ENCODE measurements around the gene RPL15. TPM values are rescaled to one million over a fixed set of nuclear protein-coding genes. Genes with fewer than 3 reads are reported as not detected.

RPL15 gene
- total RNA-seq, 2 experiments from 2014 or later: 1,598 to 1,775 TPM

DNA sequence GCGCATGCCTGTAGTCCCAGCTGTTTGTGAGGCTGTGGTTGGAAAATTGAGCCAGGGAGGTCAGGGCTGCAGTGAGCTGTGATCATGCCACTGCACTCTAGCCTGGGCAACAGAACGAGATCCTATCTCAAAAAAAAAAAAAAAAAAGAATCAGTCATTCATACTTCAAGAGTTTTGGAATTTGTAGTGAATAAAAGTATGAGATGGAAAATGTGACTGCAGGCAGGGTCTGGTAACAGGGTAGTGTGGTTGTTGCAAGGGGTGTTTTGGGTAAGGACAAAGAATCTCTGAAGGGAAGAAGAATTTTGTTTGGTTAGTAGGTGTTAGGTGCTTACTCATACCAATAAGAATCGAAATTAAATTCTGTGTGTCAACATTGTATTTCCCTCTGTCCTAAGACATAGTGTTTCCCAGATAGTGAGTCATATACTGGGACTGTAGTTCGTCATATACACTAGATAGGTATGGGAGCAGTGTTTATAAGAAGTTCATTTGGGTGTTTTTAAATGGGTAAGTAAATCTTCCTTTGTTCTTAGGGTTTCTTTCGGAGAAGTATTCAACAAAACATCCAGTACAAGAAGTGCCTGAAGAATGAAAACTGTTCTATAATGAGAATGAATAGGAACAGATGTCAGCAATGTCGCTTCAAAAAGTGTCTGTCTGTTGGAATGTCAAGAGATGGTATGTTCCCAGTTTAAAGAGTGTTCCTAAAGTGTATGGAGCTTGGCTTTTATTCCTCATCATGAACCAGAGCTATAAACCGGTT lies 42.4 kb downstream of the RPL15 start:
- H3K27ac Mint-ChIP-seq: no peak overlapping the region
- ChIA-PET CTCF (interaction anchor here (0.7 to 1.6 kb wide), 2 partner anchors 9 to 35 kb away, joined by 3 to 4 read pairs; no protein-coding TSS in a partner anchor), POLR2A (no interaction called here)
- no peak for DNase-seq
- H3K9me3 Mint-ChIP-seq: no peaks in the 10 kb centered on the region
- peaks cover 6% of the 10 kb centered on the region for H3K36me3 Mint-ChIP-seq (ENCODE audit: low read depth)
- no peak overlapping the region for H3K4me3 Mint-ChIP-seq
- H3K4me1 Mint-ChIP-seq: peaks cover 3% of the 10 kb centered on the region
- no peaks in the 10 kb centered on the region for H3K27me3 Mint-ChIP-seq

DNA sequence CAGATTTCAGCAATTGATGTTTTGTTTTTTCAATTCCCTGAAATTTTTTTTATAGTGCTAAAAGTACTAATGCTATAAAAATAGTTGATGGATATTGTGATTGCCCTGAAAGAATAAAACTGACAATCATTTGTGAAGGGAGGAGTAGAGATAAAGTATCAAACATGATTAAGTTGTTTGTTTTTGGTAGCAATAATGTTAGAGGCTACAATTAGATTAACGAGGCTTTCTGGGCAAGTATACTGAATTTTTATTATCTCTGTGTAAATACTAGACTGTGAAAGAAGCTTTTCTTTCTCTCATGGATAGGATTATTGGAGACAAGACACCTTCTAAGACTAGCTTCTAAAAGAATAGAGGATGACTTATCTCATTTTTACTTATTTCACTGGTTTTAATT lies 43.7 kb downstream of the RPL15 start:
- no peak overlapping the region for H3K4me3 Mint-ChIP-seq
- ChIA-PET POLR2A (no interaction called here), CTCF (no interaction called here)
- DNase-seq: no peak
- H3K27ac Mint-ChIP-seq: no peak overlapping the region
- no peaks in the 10 kb centered on the region for H3K9me3 Mint-ChIP-seq
- no peaks in the 10 kb centered on the region for H3K27me3 Mint-ChIP-seq
- peaks cover 3% of the 10 kb centered on the region for H3K4me1 Mint-ChIP-seq
- peaks cover 12% of the 10 kb centered on the region for H3K36me3 Mint-ChIP-seq (ENCODE audit: low read depth)

DNA sequence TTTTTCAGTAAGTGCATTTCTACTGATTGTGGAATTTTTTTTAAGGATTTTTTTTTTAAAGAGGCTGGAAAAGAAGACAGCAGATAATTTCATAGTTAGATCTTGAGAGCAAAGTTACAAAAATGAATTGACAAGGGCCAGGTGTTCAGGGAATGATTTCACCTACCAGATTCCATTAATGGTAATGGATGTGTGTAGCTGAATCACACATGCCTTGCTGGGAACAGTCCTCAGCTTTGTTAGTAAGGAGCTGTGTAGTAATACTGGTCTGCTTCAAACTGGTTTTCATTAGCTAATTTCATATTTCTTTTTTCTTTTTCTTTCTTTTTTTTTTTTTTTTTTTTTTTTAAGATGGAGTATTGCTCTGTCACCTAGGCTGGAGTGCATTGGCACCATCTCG lies 44.1 kb downstream of the RPL15 start:
- Mint-ChIP-seq H3K27ac (no peak overlapping the region), H3K36me3 (ENCODE audit: low read depth) (peaks cover 12% of the 10 kb centered on the region), H3K27me3 (no peaks in the 10 kb centered on the region), H3K4me1 (peaks cover 3% of the 10 kb centered on the region), H3K4me3 (no peak overlapping the region), H3K9me3 (no peaks in the 10 kb centered on the region)
- no peak for DNase-seq
- ChIA-PET POLR2A (no interaction called here), CTCF (no interaction called here)

- H3K4me1 Mint-ChIP-seq: peaks cover 3% of the 10 kb centered on the region
- CTCF ChIA-PET: no interaction called here
- H3K27me3 Mint-ChIP-seq: no peaks in the 10 kb centered on the region
- POLR2A ChIA-PET: no interaction called here
- no peak for DNase-seq
- peaks cover 12% of the 10 kb centered on the region for H3K36me3 Mint-ChIP-seq (ENCODE audit: low read depth)
- H3K9me3 Mint-ChIP-seq: no peaks in the 10 kb centered on the region
- H3K4me3 Mint-ChIP-seq: no peak overlapping the region
- H3K27ac Mint-ChIP-seq: no peak overlapping the region
Observed at GRCh38 chr3:23961913-23962312, 45.0 kb downstream of the RPL15 start.

DNA sequence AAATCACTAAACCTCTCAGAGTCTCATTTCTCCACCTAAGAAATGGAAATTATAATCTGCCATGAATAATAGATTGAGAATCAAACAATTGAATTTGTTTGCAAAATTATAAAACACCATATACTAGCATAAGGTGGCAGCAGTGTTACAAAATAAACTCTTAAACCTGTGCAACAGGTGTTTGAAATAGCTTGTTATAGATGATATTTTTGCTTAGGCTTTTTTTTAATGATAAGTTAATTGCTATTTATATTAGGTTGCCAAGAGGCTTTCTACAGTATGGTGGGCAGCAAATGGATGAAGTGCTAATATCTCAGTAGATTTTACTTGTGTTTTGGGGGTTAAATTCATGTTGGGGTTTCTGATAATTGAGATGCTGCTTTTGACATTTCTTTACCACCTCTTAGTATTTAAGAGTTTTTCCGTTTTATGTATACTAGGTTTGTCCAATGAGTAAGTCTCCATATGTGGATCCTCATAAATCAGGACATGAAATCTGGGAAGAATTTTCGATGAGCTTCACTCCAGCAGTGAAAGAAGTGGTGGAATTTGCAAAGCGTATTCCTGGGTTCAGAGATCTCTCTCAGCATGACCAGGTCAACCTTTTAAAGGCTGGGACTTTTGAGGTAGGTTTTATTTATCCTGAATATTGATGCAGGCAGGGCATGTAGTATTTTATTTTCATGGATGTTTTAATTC lies 47.8 kb downstream of the RPL15 start:
- ChIA-PET POLR2A (no interaction called here), CTCF (interaction anchor here (1.0 kb wide), 1 partner anchor 66 kb away, joined by 3 read pairs; no protein-coding TSS in a partner anchor)
- Mint-ChIP-seq H3K36me3 (ENCODE audit: low read depth) (peaks cover 18% of the 10 kb centered on the region), H3K27ac (no peak overlapping the region), H3K4me3 (no peak overlapping the region), H3K27me3 (no peaks in the 10 kb centered on the region), H3K9me3 (no peaks in the 10 kb centered on the region), H3K4me1 (no peaks in the 10 kb centered on the region)
- no peak for DNase-seq

DNA sequence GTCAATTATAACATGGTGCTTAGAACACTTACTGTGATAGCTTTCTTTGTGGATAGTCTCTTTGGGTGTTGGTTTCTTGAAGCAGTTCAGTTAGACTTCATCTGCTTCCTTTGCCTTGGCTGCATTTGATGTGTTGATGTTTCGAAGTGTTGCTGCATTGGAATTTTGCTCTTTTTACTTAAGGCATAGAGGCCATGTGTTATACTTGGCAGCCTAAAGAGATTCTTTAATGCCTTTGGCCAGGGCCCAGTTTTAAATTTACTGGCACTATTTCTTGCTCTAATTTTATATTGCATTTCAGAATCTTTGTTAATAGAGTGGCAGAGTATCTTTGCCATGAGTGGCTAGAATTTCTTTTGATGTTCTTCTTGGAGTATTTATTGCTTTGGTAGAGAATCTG lies 49.4 kb downstream of the RPL15 start:
- POLR2A ChIA-PET: no interaction called here

DNA sequence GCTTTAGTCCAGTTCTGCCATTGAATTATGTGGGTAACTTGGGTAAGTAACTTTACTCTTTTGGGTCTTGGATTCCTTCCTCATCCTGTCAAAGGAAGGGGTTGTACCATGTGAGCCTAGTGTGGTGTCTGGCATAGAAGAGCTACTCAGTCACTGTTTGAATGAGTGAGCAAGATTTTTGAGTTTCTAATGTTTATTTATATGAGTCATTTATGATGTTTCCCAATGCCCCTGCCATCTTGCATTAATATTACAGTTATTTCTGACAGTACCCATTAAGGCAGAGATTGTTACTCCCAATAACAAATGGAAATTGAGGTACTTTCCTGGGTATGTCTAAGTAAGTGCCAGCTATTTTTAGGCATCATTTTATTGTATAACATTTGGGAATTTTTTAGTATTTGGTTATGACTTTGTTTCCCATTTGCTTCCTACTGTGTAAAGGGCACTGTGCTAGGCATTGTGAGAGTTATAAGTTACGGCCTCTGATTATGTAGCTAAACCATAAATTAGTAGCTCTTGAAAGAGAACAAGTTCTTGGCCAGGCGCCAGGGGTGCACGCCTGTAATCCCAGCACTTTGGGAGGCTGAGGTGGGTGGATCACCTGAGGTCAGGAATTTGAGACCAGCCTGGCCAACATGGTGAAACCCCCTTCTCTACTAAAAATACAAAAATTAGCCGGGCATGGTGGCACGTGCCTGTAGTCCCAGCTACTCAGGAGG lies 51.7 kb downstream of the RPL15 start:
- H3K4me1 Mint-ChIP-seq: no peaks in the 10 kb centered on the region
- no peaks in the 10 kb centered on the region for H3K27me3 Mint-ChIP-seq
- H3K9me3 Mint-ChIP-seq: no peaks in the 10 kb centered on the region
- H3K4me3 Mint-ChIP-seq: no peak overlapping the region
- no peak for DNase-seq
- ChIA-PET CTCF (interaction anchor here (1.2 to 1.4 kb wide), 2 partner anchors 11 to 28 kb away, joined by 3 read pairs; no protein-coding TSS in a partner anchor), POLR2A (no interaction called here)
- H3K27ac Mint-ChIP-seq: no peak overlapping the region
- peaks cover 14% of the 10 kb centered on the region for H3K36me3 Mint-ChIP-seq (ENCODE audit: low read depth)

More for the DNA sequence above, 49.4 kb downstream of the RPL15 start:
- no peak overlapping the region for H3K4me3 Mint-ChIP-seq
- no peaks in the 10 kb centered on the region for H3K4me1 Mint-ChIP-seq
- peaks cover 20% of the 10 kb centered on the region for H3K36me3 Mint-ChIP-seq (ENCODE audit: low read depth)
- CTCF ChIA-PET: interaction anchor here (0.6 kb wide), 1 partner anchor 14 kb away, joined by 4 read pairs; no protein-coding TSS in a partner anchor
- H3K27me3 Mint-ChIP-seq: no peaks in the 10 kb centered on the region
- DNase-seq: no peak
- H3K9me3 Mint-ChIP-seq: no peaks in the 10 kb centered on the region
- H3K27ac Mint-ChIP-seq: no peak overlapping the region

DNA sequence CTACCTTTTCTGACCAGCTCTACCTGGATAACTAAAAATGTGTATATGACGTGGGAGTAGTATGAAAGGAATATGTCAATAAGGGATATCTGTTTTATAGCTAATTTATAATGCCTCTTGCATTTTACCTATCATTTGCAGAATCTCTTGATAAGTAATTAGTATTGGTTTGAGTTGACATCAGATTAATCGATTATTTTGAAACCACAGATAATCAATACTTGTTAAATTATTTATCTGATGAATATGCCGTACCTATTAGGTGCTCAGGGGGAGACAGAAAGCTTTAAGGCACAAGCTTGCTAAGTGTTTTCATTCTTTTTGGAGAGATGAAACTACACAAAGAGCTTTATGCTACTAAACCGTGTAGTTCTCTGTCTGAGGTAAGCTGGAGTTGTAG lies 52.5 kb downstream of the RPL15 start:
- CTCF ChIA-PET: interaction anchor here (1.2 to 1.4 kb wide), 2 partner anchors 11 to 28 kb away, joined by 3 read pairs; no protein-coding TSS in a partner anchor
- H3K27ac Mint-ChIP-seq: no peak overlapping the region
- H3K36me3 Mint-ChIP-seq (ENCODE audit: low read depth): peaks cover 14% of the 10 kb centered on the region
- no peaks in the 10 kb centered on the region for H3K27me3 Mint-ChIP-seq
- no peaks in the 10 kb centered on the region for H3K9me3 Mint-ChIP-seq
- H3K4me3 Mint-ChIP-seq: no peak overlapping the region
- H3K4me1 Mint-ChIP-seq: no peaks in the 10 kb centered on the region
- POLR2A ChIA-PET: no interaction called here
- DNase-seq: no peak

Other genes starting within 250 kb of the RPL15 start
- gene UBE2E1, start 111.2 kb upstream of the RPL15 start, total RNA-seq: 10 to 100 TPM; 65.5 to 66.1 TPM
- 1 to 10 TPM; 2.5 to 3.0 TPM for gene NKIRAS1, start 142 bp upstream of the RPL15 start, total RNA-seq
- 1 to 10 TPM; 5.9 TPM for gene NR1D2, start 28.2 kb downstream of the RPL15 start, total RNA-seq